22Rv1 (cell line): ENCODE measurements around the gene GAPDH.

Source experiments
- CTCF ChIP-seq: fragments of 450-650 bp; IDR thresholded peaks from 2 replicates; pipeline ENCODE4 v1.5.1; 2017; ENCODE audit warnings: mild to moderate bottlenecking
- ZFX ChIP-seq: fragments of 450-650 bp; IDR thresholded peaks from 2 replicates; pipeline ENCODE4 v1.6.1; 2017; ENCODE audit warnings: antibody characterized with exemption, borderline replicate concordance

GRCh38 chr12:6556857-6557256 is 22.5 kb downstream of the GAPDH start:
- no peak for TF ChIP-seq CTCF
- TF ChIP-seq ZFX, result no peak
